Stimulated activated CD4-positive, alpha-beta T cell treated with anti-CD3 and anti-CD28 coated beads, Interleukin-1b, Interleukin-23, amount 100 ng/mL, for 1 hour (primary cell): ENCODE measurements around the gene CDC45.

Source experiments
- DNase-seq, 2 donors: peaks; one replicate each; pipeline ENCODE4 v3.0.0-alpha.2; 2020; ENCODE audit warnings: low read depth in 2 of 2

Gene CDC45

DNA sequence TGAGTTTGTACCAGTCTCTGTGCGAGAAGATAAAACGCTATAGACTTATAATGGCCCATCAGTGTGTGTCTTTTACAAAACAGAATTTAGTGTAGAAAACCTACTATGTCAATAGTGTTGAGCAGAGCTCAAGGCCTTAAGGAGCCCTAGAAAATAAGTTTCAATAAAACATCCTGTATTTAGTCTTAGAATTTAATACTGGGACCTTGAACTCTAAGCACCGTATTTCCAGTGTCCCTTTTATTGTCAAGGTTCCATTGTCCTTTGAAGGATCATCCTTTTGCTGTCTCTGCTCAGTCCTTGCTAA, 16.6 kb downstream of the CDC45 start:
- DNase-seq, result no peak

DNA sequence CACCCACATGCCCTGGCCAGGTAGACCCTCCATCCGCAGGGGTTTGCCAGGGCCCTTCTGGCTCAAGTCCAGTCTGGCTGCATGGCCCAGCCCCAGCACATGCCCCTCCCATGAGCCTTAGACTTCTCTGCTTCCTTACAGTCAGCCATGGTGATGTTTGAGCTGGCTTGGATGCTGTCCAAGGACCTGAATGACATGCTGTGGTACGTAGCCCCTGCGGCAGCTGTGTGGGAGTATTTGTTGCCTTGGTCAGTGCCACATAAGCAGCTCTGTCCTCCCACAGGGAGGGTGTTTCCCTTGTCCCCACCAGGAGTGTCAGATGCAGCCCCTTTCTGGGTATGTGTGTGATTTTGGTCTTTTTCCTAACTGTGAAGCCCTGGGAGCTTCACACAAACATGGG, 17.5 kb downstream of the CDC45 start:
- DNase-seq, result no peak

DNA sequence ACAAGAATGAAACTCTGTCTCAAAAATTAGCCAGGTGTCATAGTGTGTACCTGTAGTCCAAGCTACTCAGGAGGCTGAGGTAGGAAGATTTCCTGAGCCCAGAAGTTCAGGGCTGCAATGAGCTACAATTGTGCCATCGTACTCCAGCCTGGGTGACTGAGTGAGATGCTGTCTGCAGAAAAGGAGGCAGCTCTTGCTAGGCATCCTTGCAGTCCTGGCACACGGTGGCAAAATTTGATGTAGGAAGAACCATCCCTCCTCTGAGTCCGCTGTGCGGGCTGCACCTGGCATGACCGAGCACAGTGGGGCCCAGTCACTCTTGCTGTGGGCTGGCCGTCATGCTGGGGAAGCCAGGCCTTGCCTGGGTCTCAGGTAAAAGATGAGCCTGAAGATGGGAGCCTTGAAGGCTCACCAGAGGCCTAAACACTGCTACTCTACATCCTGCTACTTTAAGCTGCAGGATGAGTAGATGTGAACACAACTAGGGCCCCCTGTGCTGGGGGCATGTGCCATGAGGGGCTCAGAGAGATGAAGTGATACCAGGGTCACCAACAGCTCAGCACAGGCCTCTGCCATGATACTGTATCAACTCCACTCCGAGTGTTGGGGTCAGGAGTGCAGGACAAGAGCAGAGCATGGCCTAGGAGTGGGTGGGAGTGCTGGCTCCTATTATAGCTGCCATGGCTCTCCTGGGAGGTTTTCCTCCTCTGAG, 18.6 kb downstream of the CDC45 start:
- no peak for DNase-seq

DNA sequence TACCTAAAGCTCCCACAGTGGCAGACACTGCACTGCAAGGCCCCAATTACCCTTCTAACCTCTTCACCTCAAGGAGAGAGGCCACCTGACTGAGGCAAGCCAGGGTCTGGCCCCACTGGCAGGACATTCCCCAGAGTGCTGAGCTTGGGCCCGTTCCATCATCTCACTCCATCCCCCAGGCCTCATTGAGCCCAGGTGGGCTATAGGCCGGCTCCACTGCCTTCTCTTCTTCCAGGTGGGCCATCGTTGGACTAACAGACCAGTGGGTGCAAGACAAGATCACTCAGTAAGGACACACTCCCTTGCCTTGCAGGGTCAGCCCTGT, 19.1 kb downstream of the CDC45 start:
- no peak for DNase-seq

DNA sequence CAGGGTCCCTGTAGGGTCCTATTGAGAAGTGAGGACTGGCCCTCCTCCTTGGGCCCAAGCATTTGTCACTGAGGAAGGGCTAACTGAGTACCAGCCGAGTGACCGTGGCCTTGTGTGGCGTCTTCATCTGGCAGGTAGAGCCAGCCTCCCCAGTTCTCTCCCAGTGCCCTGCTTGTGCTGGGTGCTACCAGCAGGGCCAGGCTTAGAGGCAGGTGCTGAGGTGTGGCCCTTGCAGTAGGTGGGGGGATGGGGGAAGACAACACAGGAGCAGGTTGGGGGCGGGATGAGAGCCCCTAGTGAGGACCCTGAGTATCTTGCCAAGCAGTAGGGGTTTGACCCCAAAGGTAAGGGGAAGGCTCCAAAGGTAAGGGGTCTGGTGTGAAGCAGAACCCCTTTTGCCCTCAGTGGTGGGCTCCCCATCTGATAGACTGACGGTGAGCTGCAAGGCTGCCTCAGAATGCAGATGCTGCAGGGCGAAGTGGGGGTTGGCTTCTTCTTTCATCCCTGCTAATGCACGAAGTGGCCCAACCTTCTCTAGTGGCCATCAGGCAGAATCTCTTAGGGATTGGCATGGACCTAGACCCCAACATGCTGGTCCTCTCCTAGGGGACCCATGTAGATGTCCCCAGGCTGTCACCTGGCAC, 19.6 kb downstream of the CDC45 start:
- no peak for DNase-seq

DNA sequence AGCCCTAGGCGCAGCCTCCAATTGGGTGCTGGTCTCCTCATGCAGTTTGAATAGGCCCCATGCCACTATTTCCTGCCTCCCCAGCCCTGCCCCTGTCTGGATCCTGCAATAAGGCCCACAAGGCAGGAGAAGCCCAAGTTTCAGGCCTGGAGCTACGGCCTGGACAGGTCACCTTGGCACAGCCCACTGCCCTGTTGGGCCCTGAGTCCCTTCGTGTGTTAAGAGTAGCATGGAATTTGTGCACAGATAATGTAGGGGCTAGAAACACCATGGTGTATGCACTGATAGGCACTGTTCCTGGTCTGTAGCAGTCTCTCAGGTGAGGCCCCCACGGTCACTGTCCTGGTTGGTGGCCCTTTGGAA, 20.1 kb downstream of the CDC45 start:
- no peak for DNase-seq

DNA sequence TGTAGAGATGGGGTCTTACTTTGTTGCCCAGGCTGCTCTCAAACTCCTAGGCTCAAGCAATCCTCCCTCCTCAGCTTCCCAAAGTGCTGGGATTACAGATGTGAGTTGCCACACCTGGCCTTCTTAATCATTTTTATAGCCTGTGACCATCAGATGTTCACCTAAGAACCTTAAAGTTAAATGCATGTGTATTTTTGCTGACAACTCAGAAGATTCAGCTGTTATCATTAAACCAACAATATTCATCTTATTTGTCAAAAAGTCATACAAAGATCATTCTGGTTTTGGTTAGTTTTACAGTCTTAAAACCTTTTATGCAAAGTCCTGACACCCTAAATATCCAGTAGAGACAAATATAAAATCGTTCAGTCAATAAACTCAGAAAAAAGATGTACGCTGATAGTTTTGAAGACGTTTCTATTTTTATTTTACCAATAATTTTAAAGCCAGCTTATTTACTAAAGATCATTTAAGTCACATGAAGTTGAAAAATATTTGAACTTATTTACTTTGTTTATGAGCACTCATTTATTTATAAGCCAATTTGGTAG, 22.3 kb downstream of the CDC45 start:
- DNase-seq, result no peak

DNA sequence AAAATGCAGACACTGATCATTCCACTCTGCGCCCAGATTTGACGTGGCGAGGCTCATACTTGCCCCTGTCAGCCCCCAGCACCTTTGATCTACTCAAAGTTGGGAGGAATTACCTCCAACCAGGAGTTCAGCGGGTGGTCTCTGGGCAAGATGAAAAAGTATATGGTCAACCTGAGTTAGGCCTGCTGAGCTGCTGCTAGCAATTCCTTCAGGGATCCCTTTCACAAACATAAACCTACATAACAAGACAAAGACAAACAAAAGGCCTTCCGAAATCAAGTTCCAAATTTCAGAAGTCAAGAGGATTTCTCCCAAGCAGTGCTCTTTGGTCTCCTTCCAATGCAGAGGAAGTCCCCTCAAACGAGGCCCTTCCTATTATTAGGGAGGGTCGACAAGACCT, 23.6 kb downstream of the CDC45 start:
- DNase-seq, result no peak

DNA sequence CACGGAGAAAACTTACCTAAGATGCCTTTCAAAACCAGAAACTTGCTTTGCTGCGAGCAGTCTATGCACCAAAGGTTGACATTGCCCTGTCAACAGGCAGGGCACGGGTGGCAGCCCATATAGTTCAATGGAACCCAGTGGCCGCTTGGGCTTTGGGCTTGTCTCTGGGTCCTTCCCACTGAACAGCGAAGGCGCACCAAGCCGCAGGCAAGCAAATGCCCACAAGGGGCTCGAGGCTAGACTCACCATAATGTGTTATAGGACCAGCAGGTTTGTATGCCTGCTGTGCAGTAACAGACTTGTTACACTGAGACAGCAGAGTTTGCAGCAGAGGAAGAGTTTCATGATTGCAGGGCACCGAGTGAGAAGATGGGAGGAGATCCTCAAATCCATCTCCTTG, 24.1 kb downstream of the CDC45 start:
- DNase-seq, result no peak

DNA sequence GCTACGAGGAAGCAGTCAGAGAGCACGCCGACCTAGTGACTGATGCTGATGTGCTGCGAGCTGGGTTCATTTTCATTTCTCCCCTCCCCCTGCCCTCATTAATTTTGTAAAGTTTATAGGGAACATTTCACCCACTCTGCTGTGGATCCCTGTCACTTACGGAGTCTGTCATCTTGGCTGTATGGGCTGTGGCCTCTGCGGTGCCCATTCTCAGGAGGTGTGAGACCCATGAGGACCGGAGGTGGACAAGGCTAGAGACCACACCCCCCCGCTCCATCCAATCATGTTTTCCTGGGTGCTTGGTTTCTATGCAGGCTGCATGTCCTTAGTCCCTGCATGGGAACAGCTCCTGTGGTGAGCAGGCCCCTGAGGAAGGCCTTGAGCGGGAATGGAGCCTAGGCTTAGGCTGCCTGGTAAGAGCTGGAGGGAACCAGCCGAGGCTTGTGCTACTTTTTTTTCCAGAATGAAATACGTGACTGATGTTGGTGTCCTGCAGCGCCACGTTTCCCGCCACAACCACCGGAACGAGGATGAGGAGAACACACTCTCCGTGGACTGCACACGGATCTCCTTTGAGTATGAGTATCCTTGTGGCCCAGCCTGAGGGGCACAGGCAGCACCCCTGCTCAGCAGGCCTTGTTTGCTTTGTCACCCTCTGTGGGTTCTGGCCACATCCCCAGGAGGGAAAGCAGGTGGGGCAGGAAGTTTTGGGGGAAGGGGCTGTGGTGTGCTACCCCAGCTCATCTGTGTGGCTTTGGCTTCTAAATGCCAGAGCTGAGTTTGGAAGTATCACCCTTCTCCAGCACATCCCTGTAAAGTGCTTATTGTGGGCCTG, 25.4 kb downstream of the CDC45 start:
- no peak for DNase-seq

DNA sequence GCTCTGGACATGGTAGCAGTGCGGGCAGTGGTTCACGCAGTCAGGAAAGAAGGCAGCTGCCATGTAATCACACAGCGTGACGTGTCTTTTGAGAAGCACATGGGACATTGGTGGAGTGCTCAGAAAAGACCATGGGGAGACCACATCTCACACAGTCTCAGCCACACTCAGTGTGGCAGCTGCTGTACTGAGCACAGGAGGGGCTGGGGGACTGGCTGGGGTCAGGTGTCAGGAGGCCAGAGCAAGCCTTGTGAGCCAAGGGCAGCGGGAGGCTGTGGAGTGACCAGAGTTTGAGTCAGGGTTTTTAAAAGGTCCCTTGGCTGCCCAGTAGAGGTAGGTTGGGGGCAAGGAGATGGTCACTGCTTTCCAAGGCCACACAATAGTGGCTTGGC, 26.0 kb downstream of the CDC45 start:
- no peak for DNase-seq

DNA sequence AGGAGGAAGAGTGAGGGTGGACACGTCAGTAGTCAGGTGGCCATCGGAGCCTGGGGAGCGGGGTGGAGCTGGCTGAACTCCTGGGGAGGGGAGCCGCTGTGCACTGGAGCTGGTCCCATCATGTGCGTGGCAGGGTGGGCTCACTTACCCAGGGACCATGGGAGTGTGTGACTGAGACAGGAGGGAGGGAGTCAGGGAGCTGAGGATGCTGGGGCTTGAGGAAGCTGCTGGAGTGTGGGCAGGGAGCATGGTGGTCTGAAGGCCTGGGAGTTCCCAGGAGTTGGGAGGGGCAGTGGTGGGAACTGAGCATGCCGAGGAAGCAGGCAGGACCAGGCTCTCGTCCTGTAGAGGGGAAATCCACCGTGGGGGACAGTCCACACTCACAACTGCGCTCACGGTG, 26.5 kb downstream of the CDC45 start:
- DNase-seq, result no peak

DNA sequence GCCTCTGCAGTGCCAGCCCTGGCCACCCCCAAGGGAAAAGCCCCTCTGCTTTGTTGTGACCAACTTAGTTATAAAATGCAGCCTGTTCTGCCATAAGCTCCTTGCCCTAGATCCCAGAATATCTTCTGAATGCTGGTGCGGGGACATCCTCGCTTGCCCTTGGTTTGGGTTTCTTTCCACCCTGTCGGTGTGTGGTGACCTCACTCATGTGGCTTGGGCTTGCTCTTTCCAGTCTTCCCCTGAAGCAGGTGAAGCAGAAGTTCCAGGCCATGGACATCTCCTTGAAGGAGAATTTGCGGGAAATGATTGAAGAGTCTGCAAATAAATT, 27.8 kb downstream of the CDC45 start:
- DNase-seq, result no peak

DNA sequence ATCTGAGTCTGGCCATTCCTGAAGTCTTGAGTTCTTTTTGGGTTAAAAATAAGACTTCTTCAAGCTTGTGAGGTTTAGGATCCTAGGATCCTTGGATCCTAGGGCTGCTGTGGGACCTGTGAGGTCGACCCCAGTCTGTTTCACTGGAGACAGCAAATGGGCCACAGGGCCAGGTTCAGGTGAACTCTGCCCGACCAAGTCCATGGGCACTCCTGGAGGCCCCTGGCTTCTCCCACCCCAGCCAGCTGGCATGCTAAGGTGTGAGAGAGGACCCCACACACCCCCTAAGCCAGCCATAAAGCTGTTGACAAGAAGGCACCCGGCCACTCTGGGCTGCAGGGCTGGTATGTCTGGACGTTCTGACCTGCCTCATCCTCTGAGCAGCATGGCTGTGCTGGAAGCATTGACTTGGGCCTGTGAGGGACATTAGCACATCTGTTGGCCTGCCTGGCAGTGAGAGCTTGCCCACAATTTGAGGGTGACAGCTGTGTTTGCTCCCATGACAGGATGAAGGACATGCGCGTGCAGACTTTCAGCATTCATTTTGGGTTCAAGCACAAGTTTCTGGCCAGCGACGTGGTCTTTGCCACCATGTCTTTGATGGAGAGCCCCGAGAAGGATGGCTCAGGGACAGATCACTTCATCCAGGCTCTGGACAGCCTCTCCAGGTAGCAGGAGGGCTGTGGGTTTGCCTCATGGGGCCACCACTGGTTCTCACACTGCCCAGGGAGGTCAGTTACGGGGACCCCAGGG, 28.5 kb downstream of the CDC45 start:
- no peak for DNase-seq

DNA sequence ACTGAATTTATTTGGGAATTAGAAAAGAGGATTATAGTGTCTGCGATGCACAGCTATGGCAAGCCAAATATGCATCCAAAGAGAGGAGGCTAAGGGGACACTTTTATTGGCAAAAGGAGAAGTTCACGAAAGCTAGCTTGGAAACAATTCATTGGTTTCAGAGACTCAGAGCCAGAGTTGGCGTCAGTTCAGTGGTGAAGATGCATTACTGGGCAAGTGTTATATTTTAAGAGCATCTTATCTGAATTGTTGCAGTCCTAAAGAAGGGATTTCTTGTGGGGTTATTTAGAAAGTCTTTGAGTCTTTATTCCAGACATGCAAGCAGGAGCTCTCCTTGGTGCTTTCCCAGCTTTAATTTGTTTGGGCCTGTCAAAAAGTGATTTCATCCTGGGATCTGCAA, 29.5 kb downstream of the CDC45 start:
- no peak for DNase-seq

DNA sequence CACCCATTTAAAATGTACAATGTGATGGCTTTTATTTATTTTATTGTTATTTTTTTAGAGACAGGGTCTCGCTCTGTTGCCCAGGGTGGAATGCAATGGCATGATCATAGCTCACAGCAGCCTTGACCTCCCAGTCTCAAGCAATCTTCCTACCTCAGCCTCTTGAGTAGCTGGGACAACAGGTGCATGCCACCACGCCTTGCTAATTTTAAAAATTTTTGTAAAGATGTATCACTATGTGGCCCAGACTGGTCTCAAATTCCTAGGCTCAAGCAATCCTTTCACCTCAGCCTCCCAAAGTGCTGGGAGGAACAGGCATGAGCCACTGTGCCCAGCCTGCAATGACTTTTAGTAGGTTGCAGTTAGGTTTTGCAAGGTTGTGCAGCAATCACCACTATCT, 30.2 kb downstream of the CDC45 start:
- no peak for DNase-seq

DNA sequence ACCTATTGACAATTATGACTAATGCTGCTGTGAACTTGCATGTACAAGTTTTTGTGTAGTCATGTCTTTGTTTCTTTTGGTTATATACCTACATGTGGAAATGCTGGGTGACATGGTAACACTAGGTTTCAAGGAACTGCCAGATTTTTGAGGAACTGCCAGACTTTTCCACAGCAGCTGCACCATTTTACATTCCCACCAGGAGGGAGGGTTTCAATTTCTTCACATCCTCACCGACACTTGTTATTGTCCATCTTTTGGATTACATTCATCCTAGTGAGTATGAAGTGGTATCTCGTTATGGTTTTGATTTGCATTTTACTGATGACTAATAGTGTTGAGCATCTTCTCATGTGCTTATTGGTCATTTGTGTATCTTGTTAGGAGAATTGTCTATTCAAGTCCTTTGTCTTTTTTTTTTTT, 31.2 kb downstream of the CDC45 start:
- DNase-seq, result no peak

DNA sequence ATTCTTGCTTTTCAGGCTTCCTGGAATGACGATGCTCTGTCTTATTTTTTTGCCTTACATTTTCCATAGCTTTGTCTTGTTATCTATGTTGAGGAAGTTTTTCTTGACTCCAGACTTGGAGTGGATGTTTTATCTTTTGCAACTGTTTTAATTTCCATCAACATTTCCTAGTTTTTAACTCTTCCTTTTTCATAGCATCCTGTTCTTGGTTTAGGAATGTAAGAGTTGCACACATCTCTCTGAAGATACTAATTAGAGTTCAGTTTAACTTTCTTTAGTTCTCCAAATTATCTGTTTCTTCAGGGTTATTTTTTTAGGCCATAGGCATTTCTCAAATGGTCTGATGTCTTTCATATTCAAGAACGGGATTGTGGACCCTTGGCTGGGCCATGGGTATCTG, 34.1 kb downstream of the CDC45 start:
- DNase-seq, result no peak

DNA sequence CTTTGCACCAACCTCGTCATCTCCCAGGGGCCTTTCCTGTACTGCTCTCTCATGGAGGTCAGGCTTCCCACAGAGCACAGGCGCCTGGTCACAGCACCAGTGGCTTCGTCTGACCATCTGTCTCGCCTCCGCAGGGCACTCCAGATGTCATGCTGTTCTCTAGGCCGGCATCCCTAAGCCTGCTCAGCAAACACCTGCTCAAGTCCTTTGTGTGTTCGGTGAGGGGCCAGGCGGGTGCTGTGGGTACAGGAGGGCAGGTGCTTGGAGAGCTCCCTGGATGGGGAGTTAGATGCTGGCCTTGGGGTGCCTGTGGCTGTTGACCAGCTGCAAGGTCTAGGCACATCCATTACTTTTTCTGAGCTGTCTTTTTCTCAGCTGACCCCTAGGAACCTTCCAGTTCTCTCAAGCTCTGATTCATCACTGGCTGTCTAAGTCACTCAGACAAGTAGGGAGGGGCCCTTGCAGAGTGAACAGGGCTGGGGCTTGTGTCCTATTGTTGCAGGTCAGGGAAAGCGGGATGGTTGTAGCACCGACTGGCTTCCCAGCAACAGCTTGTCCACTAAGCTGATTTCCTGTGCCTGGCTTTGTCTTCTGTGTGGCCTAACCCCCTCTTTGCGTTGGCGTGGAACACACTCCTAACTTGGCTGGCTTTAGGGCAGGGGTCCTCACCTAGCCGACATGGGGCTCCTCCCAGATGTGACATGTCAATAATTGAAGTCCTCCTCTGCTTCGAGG, 35.3 kb downstream of the CDC45 start:
- DNase-seq, result no peak

DNA sequence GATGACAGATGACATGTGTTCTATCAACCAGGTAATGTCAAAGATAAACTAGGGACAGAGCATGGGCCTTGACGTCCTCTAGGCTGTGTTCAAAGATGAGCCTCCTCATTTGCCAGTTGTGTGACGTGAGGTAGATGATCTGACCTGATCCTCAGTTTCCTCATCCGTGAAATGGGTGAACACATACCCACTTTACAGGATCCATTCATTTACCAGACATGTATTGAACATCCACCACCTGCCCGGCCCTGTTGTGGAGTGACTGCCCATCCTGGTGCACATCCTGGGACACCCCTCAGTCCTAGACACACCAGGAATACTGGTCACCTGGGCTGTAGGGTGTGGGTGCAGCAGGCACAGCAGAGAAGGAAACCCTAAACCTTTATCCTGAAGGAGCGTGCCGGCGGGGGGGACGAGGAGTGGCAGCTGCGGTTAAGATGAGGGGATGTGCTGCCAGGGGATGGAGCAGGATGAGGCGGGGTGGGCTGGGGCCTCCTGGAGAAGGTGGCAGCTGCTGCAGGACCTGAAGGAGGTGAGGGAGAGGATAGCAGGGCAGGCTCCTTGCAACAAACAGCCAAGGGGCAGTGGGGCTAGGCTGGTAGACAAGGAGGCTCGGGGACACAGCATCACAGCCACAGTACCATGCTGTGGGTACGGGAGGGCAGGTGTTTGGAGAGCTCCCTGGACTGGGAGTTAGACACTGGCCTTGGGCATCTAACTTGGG, 36.1 kb downstream of the CDC45 start:
- no peak for DNase-seq
